GM12878 (cell line): ENCODE measurements around the gene KLRC2.

Experiments used
- CTCF ChIP-seq, 3 experiments: IDR thresholded peaks in 2 of 3; conservative IDR thresholded peaks in 1 of 3; 2 replicates each; pipeline ENCODE4 v1.5.1; 2011; ENCODE audit warnings: low read depth in 3 of 3, low read length in 3 of 3, mild to moderate bottlenecking in 3 of 3, control low read depth in 2 of 3, moderate library complexity in 2 of 3, inconsistent platforms in 1 of 3, mixed read lengths in 1 of 3; ENCODE audit not compliant: control insufficient read depth in 2 of 3, insufficient read depth in 1 of 3; ENCODE audit errors: extremely low read depth in 1 of 3
- EGR1 ChIP-seq, 2 experiments: IDR thresholded peaks; 1 replicate in 1 of 2; 2 replicates in 1 of 2; pipeline ENCODE4 v1.6.1; 2011 to 2012; ENCODE audit warnings: low read depth in 2 of 2, low read length in 2 of 2, borderline replicate concordance in 1 of 2, mild to moderate bottlenecking in 1 of 2, moderate library complexity in 1 of 2
- EP300 ChIP-seq, 2 experiments: fragments of 150-350 bp in 1 of 2; IDR thresholded peaks; 2 replicates each; pipeline ENCODE4 v1.6.1; 2011 to 2012; ENCODE audit warnings: low read depth in 2 of 2, low read length in 2 of 2, borderline replicate concordance in 1 of 2, improper control_type of control experiment in 1 of 2, inconsistent platforms in 1 of 2; ENCODE audit not compliant: control insufficient read depth in 1 of 2
- EZH2 ChIP-seq: IDR thresholded peaks from 2 replicates; pipeline ENCODE4 v1.6.1; 2012; ENCODE audit warnings: low read depth, mild to moderate bottlenecking, control low read depth, inconsistent platforms, low read length, borderline replicate concordance; ENCODE audit not compliant: control insufficient read depth
- GABPA ChIP-seq: IDR thresholded peaks from 2 replicates; pipeline ENCODE4 v1.6.1; 2014; ENCODE audit warnings: antibody characterized with exemption, low read depth, mild to moderate bottlenecking, inconsistent platforms
- KAT2A ChIP-seq: conservative IDR thresholded peaks from 2 replicates; pipeline ENCODE4 v1.6.1; 2011; ENCODE audit warnings: low read depth, low read length; ENCODE audit not compliant: control insufficient read depth
- MAX ChIP-seq: IDR thresholded peaks from 2 replicates; pipeline ENCODE4 v1.6.1; 2012; ENCODE audit warnings: low read depth, low read length, improper control_type of control experiment
- MXI1 ChIP-seq: fragments of 150-350 bp; IDR thresholded peaks from 2 replicates; pipeline ENCODE4 v1.6.1; 2011; ENCODE audit warnings: low read depth, mild to moderate bottlenecking, inconsistent platforms, low read length, improper control_type of control experiment
- POLR2A ChIP-seq: IDR thresholded peaks from 2 replicates; pipeline ENCODE4 v1.6.1; 2011; ENCODE audit warnings: low read depth, mild to moderate bottlenecking, low read length
- TBL1XR1 ChIP-seq: IDR thresholded peaks from 2 replicates; pipeline ENCODE4 v1.6.1; 2012; ENCODE audit warnings: low read depth, low read length, improper control_type of control experiment
- YY1 ChIP-seq: IDR thresholded peaks from 2 replicates; pipeline ENCODE4 v1.6.1; 2011; ENCODE audit warnings: low read depth, mild to moderate bottlenecking, low read length
- ZNF592 ChIP-seq: fragments of 450-650 bp; IDR thresholded peaks from 2 replicates; pipeline ENCODE4 v1.6.1; 2017; ENCODE audit warnings: mild to moderate bottlenecking, moderate library complexity
- ZNF687 ChIP-seq: fragments of 450-650 bp; IDR thresholded peaks from 2 replicates; pipeline ENCODE4 v1.6.1; 2017; ENCODE audit warnings: mild to moderate bottlenecking, moderate library complexity
- TF ChIP-seq, protein P1 (sequence below): IDR thresholded peaks from 2 replicates; pipeline ENCODE4 v1.6.1; 2011; ENCODE audit warnings: borderline replicate concordance, low read depth, mild to moderate bottlenecking, moderate library complexity, mixed read lengths, low read length; ENCODE audit not compliant: insufficient read depth; ENCODE audit errors: extremely low read length

- TF ChIP-seq MAX (no peak), MXI1 (no peak), EGR1 (IDR thresholded peaks at IDR 0.05; ENCODE audit: borderline replicate concordance in 1 of 2, low read depth in 2 of 2, low read length in 2 of 2) (no peak), TBL1XR1 (no peak), POLR2A (no peak), EP300 (IDR thresholded peaks at IDR 0.05; ENCODE audit: borderline replicate concordance in 1 of 2, control insufficient read depth in 1 of 2, low read depth in 2 of 2, low read length in 2 of 2) (no peak), CTCF (IDR thresholded peaks at IDR 0.05 in 2 of 3, conservative IDR thresholded peaks at IDR 0.05 in 1 of 3; ENCODE audit: control insufficient read depth in 2 of 3, extremely low read depth in 1 of 3, insufficient read depth in 1 of 3, low read depth in 3 of 3, low read length in 3 of 3) (no peak), GABPA (no peak), ZNF592 (no peak), KAT2A (no peak), EZH2 (no peak), YY1 (no peak), ZNF687 (no peak)
- TF ChIP-seq, protein P1, sequence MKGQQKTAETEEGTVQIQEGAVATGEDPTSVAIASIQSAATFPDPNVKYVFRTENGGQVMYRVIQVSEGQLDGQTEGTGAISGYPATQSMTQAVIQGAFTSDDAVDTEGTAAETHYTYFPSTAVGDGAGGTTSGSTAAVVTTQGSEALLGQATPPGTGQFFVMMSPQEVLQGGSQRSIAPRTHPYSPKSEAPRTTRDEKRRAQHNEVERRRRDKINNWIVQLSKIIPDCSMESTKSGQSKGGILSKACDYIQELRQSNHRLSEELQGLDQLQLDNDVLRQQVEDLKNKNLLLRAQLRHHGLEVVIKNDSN = no peak
These were observed 51.6 kb downstream of the KLRC2 start for GRCh38 chr12:10384191-10384590.
